NT2/D1 (cell line): ENCODE results near the gene EPN2.

Source experiments
- DNase-seq: peaks from one replicate; pipeline ENCODE4 v3.0.0-alpha.2; 2011; ENCODE audit warnings: low read depth, low spot score
- H3K27me3 ChIP-seq: 2 replicates; pipeline ENCODE4 v1.6.0; 2011; ENCODE audit warnings: mild to moderate bottlenecking; ENCODE audit not compliant: insufficient read length, insufficient read depth
- H3K36me3 ChIP-seq: 2 replicates; pipeline ENCODE4 v1.6.1; 2011; ENCODE audit warnings: mild to moderate bottlenecking, low read length, mixed read lengths; ENCODE audit not compliant: insufficient read depth, insufficient read length
- H3K4me1 ChIP-seq: 2 replicates; pipeline ENCODE4 v1.5.1; 2011; ENCODE audit not compliant: insufficient read depth, insufficient read length
- H3K4me3 ChIP-seq: 2 replicates; pipeline ENCODE4 v1.5.1; 2011; ENCODE audit warnings: low read depth; ENCODE audit not compliant: insufficient read length
- H3K9ac ChIP-seq: 2 replicates; pipeline ENCODE4 v1.6.0; 2011; ENCODE audit warnings: low read depth; ENCODE audit not compliant: insufficient read length
- H3K9me3 ChIP-seq: 2 replicates; pipeline ENCODE4 v1.5.1; 2011; ENCODE audit warnings: mild to moderate bottlenecking, low read length; ENCODE audit not compliant: insufficient read depth
- SUZ12 ChIP-seq: IDR thresholded peaks from 2 replicates; pipeline ENCODE4 v1.6.1; 2011; ENCODE audit not compliant: insufficient read length, insufficient read depth; ENCODE audit errors: extremely low read depth
- YY1 ChIP-seq: IDR thresholded peaks from 2 replicates; pipeline ENCODE4 v1.6.1; 2011; ENCODE audit not compliant: insufficient read length, insufficient read depth
- ZNF274 ChIP-seq: IDR thresholded peaks from 2 replicates; pipeline ENCODE4 v1.6.1; 2011; ENCODE audit warnings: mild to moderate bottlenecking, low read depth, low read length

EPN2 gene

DNA sequence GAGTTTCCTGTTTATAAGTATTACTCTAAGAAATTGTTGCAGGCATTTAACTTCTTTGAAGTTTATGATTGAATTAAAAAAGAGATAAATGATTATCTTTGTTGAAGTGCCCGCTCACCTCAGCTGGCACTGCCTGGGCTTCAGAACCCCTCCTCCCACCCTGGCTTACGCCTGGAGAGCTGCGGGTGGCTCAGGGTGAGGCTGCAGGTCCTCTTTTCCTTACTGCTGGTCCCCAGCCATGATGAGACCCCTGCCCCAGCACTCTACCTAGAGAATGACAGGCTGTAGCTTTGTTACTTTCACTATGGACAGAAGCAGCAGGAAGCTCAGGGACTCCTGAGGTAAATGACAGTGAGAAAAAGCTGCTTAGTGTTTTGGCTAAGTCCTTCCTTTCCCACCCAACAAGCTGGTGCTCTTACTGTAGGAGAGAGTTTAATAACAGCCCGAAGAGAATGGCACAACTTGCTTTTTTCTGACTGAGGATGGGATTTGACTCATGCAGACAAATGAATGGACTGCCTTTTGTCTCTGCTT lies 62.1 kb downstream of the EPN2 start:
- Histone ChIP-seq H3K9me3 (no peaks in the 10 kb centered on the region), H3K4me3 (no peak overlapping the region), H3K27me3 (no peaks in the 10 kb centered on the region), H3K9ac (no peak overlapping the region), H3K4me1 (peaks cover 2% of the 10 kb centered on the region), H3K36me3 (peaks cover 1% of the 10 kb centered on the region)
- no peak for DNase-seq
- TF ChIP-seq ZNF274, result no peak
- TF ChIP-seq SUZ12, result no peak
- no peak for TF ChIP-seq YY1

DNA sequence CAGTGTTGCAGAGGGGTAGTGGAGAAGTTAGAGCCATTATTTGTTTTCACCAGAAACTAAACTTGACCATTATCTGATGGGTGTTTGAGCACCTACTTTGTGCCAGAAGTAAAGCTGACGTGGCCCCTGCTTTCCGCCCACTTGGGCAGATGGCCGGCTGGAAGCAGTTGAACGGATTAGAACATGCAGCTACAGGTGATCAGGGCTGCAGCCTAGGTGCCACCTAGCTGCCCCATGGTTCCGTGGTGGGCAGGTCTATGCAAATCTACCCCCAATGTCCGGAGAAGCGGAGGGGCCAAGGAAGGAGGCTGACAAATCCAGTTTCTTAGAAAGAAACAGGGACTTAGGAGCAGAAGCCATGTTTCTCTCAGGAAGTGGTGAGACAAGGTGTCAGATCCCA lies 62.7 kb downstream of the EPN2 start:
- no peak for DNase-seq
- H3K27me3 ChIP-seq, result no peaks in the 10 kb centered on the region
- TF ChIP-seq SUZ12 (no peak), YY1 (no peak), ZNF274 (no peak)
- no peaks in the 10 kb centered on the region for H3K9me3 ChIP-seq
- H3K4me1 ChIP-seq, result peaks cover 2% of the 10 kb centered on the region
- no peak overlapping the region for H3K4me3 ChIP-seq
- peaks cover 5% of the 10 kb centered on the region for H3K36me3 ChIP-seq
- no peak overlapping the region for H3K9ac ChIP-seq

DNA sequence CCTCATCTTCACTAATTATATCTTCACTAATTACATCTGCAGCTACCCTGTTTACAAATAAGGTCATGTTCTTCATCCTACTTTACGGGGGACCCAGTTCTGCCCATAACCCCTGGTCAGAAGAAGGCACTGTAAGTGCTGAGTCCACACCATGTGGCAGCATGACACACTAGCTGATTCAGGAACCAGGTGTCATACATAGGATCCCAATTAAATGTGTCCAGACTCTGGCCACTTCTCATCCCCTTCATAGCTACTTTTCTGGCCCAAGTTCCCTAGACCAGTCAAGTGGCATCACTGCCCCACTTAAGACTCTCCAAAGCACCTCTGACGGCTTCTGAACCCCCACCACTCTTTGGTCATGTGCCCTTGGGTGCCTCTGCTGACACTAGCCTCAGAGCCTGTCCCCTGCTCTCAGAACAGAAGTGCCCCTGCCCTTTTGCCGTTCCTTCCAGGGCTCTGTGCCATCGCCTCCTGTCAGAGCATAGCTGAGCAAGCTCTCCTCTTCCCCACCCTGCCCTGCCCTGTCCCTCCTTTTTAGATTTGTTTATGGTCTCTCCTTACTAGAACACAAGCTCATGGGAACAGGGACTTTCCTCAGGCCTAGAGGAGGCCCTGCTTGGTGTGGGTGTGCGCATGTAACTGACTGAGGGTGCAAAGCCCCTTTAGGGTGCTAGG lies 64.2 kb downstream of the EPN2 start:
- no peaks in the 10 kb centered on the region for H3K27me3 ChIP-seq
- no peak for TF ChIP-seq SUZ12
- no peak for TF ChIP-seq YY1
- TF ChIP-seq ZNF274, result no peak

DNA sequence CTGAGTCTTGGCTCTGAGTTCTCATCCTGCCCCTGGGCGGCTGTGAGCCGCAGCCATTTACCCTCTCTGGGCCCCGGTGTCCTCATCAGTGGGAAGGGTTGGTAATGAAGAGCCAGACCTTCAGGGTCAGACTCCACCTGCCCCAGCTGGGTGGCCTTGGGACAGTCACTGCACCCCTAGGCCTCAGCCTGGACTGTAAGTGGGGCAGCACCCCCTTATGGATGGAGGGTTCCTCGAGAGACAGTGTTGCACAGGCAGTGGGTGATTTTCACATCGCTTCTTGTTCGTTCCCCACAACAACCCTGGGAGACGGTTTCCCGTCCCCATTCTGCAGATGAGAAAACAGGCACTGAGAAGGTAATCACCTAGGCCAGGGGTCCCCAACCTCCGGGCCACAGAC lies 64.8 kb downstream of the EPN2 start:
- H3K27me3 ChIP-seq, result no peaks in the 10 kb centered on the region
- no peak for DNase-seq
- no peak overlapping the region for H3K9ac ChIP-seq
- TF ChIP-seq YY1, result no peak
- TF ChIP-seq SUZ12, result no peak
- TF ChIP-seq ZNF274, result no peak
- no peaks in the 10 kb centered on the region for H3K9me3 ChIP-seq
- H3K36me3 ChIP-seq, result peaks cover 14% of the 10 kb centered on the region
- H3K4me1 ChIP-seq, result peaks cover 2% of the 10 kb centered on the region
- no peak overlapping the region for H3K4me3 ChIP-seq

More for the DNA sequence above, 64.2 kb downstream of the EPN2 start:
- Histone ChIP-seq H3K4me3 (no peak overlapping the region), H3K9ac (no peak overlapping the region), H3K4me1 (peaks cover 2% of the 10 kb centered on the region), H3K9me3 (no peaks in the 10 kb centered on the region), H3K36me3 (peaks cover 12% of the 10 kb centered on the region)
- no peak for DNase-seq

DNA sequence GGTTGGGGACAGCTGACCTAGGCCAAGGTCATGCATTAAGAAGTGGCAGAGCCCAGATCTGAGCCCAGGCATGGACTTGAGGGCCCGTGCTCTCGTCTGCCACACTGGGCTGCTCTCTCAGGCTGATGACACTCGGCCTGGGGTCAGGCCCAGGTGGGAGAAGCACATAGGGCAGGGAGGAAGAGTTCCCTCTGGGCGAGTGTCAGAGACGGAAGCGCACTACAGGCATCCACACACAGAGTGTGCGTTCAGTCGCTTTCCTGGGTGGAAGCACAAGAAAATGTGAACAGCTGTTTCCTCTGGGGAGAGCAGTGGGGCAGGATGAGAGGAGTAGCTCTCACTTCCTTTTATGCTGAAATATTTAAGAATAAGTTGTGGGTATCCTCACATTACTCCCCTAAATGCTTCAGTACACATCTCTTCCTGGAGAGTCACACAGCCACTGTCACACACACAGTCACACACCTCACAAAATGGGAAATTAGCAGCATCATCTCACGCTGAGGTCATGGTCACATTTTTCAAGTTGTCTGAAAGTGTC lies 65.7 kb downstream of the EPN2 start:
- Histone ChIP-seq H3K27me3 (no peaks in the 10 kb centered on the region), H3K4me3 (no peak overlapping the region), H3K4me1 (peaks cover 2% of the 10 kb centered on the region), H3K36me3 (peaks cover 14% of the 10 kb centered on the region), H3K9me3 (no peaks in the 10 kb centered on the region), H3K9ac (no peak overlapping the region)
- TF ChIP-seq ZNF274, result no peak
- DNase-seq, result no peak

DNA sequence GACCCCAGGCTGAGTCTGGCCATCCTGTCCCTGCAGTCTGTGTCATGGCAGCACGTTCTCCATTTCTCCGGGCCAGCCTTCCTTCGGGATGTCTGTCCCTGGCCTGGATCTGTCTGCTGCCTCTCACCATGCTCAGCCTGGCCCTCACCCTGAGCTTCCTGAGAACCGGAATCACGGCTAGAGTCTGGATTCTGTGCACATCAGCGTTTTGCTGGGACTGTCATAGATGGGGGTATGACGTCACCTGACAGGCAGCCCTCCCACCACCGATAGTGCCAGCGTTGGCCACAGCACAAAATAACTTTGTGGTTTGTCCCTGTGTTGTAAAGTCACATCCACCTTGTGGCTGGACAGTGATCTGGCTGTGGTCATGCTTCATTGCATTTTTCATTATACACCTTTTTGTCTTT lies 66.2 kb downstream of the EPN2 start:
- Histone ChIP-seq H3K4me3 (no peak overlapping the region), H3K4me1 (peaks cover 2% of the 10 kb centered on the region), H3K9me3 (no peaks in the 10 kb centered on the region), H3K27me3 (no peaks in the 10 kb centered on the region), H3K9ac (no peak overlapping the region), H3K36me3 (peaks cover 14% of the 10 kb centered on the region)
- TF ChIP-seq ZNF274 (no peak), SUZ12 (no peak)
- no peak for DNase-seq

DNA sequence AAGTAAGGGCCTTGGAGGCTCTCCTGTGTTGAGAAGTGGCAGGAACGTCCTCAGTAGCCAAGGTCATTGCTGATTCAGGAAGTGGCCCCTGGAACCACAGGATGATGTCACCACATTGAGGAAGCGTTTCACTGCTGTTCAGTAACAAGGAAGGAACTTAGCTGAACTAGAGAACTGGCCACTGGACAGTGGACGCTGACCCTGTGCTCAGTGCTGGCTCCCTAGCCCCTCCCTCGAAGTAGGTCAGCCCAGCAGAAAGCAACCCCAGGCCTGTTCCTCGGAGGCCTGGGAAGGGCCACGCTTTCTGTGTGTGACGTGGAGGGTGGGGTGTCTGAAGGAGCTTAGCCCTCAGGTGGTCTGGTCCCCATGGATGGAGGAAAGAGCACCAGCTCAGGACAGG lies 67.0 kb downstream of the EPN2 start:
- H3K4me3 ChIP-seq, result no peak overlapping the region
- H3K9me3 ChIP-seq, result no peaks in the 10 kb centered on the region
- peaks cover 2% of the 10 kb centered on the region for H3K4me1 ChIP-seq
- no peak for TF ChIP-seq SUZ12
- no peak for TF ChIP-seq ZNF274
- TF ChIP-seq YY1, result no peak
- no peaks in the 10 kb centered on the region for H3K27me3 ChIP-seq
- no peak overlapping the region for H3K9ac ChIP-seq
- H3K36me3 ChIP-seq, result peaks cover 14% of the 10 kb centered on the region
- DNase-seq, result no peak
